IPS-NIHi7 (cell line): ENCODE measurements around the gene TMEM41B.
A peak's percentile ranks its signal among the peaks of the same experiment; 100 is the strongest.

Experiments used
- DNase-seq: peaks from one replicate; pipeline ENCODE4 v3.0.0; 2012; ENCODE audit warnings: mixed read lengths; ENCODE audit errors: extremely low spot score

TMEM41B gene

GRCh38 chr11:9310485-9311090 is 3.8 kb downstream of the TMEM41B start:
- no peak for DNase-seq

DNA sequence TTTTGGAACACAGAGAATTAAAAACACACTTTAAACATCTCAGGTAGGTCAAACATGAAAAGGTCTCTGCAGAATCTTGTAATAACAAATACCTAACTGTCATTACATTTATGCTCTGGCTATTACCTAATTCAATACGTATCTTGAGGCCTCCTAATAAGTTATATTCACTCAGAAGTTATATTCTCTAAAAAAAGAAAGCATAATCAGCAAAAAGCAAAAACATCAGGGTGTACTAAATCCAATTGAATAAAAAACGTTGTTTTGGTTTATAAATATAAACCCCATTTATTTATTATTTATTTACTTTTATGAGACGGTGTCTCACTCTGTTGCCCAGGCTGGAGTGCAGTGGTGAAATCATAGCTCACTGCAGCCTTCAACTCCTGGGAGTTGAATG is 10.2 kb downstream of the TMEM41B start:
- DNase-seq: no peak

GRCh38 chr11:9302448-9302847 is 11.9 kb downstream of the TMEM41B start:
- DNase-seq: no peak

- DNase-seq: no peak
Measured at GRCh38 chr11:9301720-9302119, 12.7 kb downstream of the TMEM41B start.

DNA sequence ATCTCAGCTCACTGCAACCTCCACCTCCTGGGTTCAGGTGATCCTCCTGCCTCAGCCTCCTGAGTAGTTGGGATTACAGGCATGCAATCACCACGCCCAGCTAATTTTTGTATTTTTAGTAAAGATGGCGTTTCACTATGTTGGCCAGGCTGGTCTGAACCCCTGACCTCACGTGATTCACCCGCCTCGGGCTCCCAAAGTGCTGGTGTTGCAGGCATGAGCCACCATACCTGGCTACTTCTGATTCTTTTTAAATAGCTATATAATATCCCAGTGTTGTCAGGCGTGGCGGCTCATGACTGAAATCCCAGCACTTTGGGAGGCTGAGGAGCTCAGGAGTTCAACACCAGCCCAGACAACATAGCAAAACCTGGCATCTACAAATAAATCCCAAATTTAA is 20.7 kb downstream of the TMEM41B start:
- no peak for DNase-seq

DNA sequence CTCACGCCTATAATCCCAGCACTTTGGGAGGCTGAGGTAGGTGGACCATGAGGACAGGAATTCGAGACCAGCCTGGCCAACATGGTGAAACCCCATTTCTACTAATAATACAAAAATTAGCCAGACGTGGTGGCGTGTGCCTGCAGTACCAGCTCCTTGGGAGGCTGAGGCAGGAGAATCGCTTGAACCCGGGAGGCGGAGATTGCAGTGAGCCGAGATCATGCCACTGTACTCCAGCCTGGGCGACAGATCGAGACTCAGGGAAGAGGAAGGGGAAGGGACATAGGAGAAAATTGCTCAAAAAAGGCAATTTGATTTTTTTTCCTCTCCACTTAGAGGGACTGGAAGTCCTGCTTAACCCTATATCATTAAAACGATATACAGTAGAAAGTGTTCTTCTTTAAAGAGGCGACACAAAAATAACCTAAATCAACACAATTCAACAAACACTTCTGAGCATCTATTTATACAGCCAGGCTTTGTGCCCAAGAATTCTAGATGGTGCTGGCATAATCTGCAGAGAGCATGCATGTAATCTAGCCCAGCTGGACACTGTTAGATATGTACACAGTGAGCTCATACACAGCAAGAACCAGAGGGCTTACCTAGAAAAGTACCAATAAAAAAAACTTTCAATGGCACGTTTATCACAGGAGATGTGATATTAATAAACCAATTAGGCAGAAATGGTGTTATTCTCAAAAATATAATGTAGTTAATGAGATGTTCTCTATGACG is 28.4 kb downstream of the TMEM41B start:
- no peak for DNase-seq

DNA sequence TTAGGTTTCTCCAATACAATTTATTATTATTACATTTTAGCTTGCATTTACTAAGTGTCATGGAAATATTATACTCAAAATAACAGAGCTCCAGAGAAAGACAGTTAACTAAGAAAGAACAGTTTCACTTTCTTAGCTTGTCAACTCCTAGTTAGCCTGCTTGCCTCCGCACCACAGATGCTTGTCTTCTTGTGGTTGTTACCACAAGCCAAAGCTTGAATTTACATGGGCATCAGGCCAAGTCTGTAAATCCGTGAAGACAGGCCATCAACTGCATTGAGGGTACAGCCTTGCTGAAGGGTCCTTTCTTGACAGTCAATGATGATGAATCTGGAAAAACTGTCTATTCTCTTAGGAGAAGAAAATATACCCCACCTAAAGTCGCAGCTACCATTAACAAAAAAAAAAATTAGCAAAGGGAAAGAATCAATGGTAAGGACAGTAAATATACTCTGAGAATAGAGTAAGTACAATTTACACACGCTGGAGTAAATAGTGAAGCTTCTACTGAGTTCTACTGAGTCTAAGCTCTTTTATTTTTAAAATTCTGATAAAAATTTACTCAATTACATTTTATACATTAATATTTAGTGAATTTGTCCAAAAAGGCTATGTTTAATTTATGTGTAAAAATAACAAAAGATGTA is 33.6 kb downstream of the TMEM41B start:
- no peak for DNase-seq

DNA sequence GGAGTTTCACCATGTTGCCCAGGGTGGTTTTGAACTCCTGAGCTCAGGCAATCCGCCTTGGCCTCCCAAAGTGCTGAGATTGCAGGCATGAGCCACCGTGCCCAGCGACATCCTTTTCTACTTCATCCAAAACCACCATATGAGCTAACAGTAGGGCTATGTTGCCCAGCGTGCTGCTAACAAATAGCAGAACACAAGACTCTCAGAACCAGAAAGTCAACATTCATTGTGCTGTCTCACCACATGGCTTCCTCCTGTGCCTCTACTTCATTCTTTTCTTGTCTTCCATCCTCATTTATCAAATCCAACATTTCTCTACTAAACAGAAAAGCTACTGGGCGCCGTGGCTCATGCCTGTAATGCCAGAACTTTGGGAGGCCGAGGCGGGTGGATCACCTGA is 37.2 kb downstream of the TMEM41B start:
- no peak for DNase-seq

- DNase-seq: no peak
Measured at GRCh38 chr11:9276571-9276970, 37.8 kb downstream of the TMEM41B start.

- no peak for DNase-seq
Measured at GRCh38 chr11:9274499-9275258, 39.7 kb downstream of the TMEM41B start.

- no peak for DNase-seq
Measured at GRCh38 chr11:9273376-9274336, 40.7 kb downstream of the TMEM41B start.

DNA sequence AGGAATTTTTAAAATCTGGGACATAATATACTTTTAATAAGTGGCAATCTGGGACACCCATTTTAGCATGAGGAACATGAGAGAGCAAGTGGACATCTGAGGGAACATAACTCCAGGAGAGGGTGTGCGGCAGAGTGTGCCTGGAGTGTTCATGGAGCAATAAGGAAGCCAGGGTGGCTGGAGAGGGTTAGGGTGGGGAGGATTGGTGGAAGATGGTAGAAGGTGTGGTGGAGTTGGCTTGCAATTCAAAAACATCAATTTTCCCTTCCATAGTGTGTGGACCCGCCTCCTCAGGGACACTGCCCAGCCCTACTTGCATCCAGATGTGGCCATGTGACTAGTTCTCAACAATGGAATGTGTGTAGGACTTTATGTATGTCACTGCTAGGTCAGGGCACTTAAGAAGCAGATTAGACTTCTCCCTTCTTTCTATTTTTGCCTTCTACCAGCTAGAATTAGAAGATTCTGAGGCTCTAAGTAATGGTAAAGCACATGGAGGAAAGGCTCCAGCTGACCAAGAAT is 44.8 kb downstream of the TMEM41B start:
- no peak for DNase-seq

GRCh38 chr11:9267680-9268079 is 46.7 kb downstream of the TMEM41B start:
- DNase-seq: peak; percentile 18

- no peak for DNase-seq
Measured at GRCh38 chr11:9266926-9267325, 47.5 kb downstream of the TMEM41B start.

- DNase-seq: no peak
Measured at GRCh38 chr11:9266132-9266736, 48.2 kb downstream of the TMEM41B start.

- peak; percentile 98 for DNase-seq
Measured at GRCh38 chr11:9265211-9266131, 48.9 kb downstream of the TMEM41B start, which contains the start of gene DENND5A. Gene DENND5A (minus strand): TSS chr11:9265350. CDS start chr11:9265069, 281 bp downstream.

GRCh38 chr11:9264316-9265210 is 49.8 kb downstream of the TMEM41B start:
- no peak for DNase-seq

DNA sequence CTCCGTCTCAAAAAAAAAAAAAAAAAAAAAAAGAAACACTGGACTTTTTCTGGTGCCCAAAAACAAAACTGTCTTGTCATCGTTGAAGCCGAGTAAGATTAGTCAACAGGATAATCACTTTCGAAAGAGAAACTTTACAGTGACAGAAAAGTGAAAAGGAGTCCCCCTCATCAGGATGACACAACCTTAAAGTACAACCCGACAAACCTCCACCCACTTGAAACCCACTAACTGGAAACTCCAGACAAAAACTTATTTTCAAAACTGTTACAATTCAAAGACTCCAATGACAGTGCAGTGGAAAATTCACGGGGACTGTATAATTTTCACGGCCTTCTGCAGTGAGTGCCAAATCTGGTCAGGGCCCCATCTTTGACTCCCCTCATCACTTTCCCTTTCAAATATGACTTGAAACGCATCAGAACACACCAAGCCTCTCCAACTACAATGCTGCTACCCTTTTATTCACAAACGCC is 50.5 kb downstream of the TMEM41B start:
- DNase-seq: no peak
